Subcutaneous adipose tissue (tissue), 4 donors: ENCODE data around the gene DEGS1. TPM values are rescaled to one million over a fixed set of nuclear protein-coding genes. Genes with fewer than 3 reads are reported as not detected.

Experiments
- CTCF ChIP-seq: fragments of 450-650 bp; IDR thresholded peaks from one replicate; pipeline ENCODE4 v1.5.1; 2016; ENCODE audit warnings: low read depth, mild to moderate bottlenecking, control low read depth, antibody characterized with exemption, moderate library complexity
- small RNA-seq: library from RNA; depleted of rRNA; stranded (forward); fragments of <200 nt; gene quantifications from one replicate; pipeline ENCODE3, GENCODE V24; 2016
- total RNA-seq, 4 donors: library from RNA; depleted of rRNA; stranded (reverse); fragments of >200 nt; gene quantifications; one replicate each; pipeline ENCODE4 v1.1.0, GENCODE V29; 2016

DEGS1 gene
- total RNA-seq, 4 donors from 2014 or later = 61.9 to 111 (median 83.3) TPM

GRCh38 chr1:224235813-224236493 lies 52.9 kb downstream of the DEGS1 start:
- no peak for TF ChIP-seq CTCF

- no peak for TF ChIP-seq CTCF
Measured at GRCh38 chr1:224237119-224237881, 54.3 kb downstream of the DEGS1 start.

- no peak for TF ChIP-seq CTCF
Measured at GRCh38 chr1:224238212-224238611, 55.2 kb downstream of the DEGS1 start.

GRCh38 chr1:224238756-224239155 lies 55.7 kb downstream of the DEGS1 start:
- TF ChIP-seq CTCF = no peak

Small RNA genes lying within 50 kb of the gene (small RNA-seq; reads per million reads assigned to genes)
- not detected for gene AC092809.3
- gene RF00139 = 0.61 reads per million

Other genes with a start within 250 kb of the DEGS1 start
- gene FBXO28, start 69.1 kb upstream of the DEGS1 start, total RNA-seq = 10 to 100 TPM; 26.6 to 46.8 (median 28.8) TPM
- gene NVL, start 146.9 kb downstream of the DEGS1 start, total RNA-seq = 10 to 100 TPM; 18.9 to 43.3 (median 28.2) TPM
- gene CNIH4, start 173.6 kb downstream of the DEGS1 start, total RNA-seq = 10 to 100 TPM; 27.7 to 63.9 (median 41.0) TPM